GM19397 (cell line): ENCODE results near the gene PSTPIP2.
"Not testable (repeated sequence)": the region's sequence is repeated elsewhere in the genome, so short reads cannot be mapped to it uniquely, and the experiment has no call there.

ENCODE experiments used
- ATAC-seq: cut with Tn5 transposase; IDR thresholded peaks from one replicate; pipeline ENCODE4 v1.9.1; 2021; ENCODE audit warnings: mild to moderate bottlenecking, moderate library complexity; ENCODE audit not compliant: unreplicated experiment

The PSTPIP2 gene

DNA sequence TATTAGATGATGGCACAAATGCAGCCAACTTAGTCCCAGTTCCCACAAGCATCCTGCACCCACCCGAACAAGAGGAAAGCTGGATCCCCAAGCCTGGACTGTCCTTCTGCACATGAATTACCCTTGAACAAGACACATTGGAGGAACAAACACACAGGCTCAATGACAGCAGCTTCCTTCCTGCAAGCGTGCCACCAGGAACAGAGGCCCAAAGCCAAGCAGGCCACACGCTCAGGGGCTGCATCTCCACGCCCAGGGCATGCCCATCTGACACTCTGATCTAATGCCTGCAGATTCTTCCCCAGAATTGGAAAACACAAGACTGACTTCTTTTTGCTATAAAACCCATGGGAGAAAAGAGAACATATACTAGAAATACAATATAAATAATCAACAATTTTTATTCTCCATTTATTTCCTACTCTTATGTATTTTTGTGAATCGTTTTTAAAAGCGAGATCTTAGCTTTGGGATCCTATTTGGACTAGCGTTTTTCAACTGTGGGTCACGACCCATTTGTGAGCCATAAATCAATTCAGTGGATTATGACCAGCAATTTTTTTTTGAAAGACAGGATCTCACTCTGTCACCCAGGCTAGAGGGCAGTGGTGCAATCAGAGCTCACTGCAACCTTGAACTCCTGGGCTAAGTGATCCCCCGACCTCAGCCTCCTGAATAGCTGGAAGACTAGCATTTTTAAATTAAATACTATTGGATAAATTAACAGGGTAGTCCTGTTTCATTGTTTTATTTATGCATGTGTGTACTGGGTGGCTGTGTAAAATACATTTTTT, 34.4 kb downstream of the PSTPIP2 start:
- ATAC-seq, result no peak

DNA sequence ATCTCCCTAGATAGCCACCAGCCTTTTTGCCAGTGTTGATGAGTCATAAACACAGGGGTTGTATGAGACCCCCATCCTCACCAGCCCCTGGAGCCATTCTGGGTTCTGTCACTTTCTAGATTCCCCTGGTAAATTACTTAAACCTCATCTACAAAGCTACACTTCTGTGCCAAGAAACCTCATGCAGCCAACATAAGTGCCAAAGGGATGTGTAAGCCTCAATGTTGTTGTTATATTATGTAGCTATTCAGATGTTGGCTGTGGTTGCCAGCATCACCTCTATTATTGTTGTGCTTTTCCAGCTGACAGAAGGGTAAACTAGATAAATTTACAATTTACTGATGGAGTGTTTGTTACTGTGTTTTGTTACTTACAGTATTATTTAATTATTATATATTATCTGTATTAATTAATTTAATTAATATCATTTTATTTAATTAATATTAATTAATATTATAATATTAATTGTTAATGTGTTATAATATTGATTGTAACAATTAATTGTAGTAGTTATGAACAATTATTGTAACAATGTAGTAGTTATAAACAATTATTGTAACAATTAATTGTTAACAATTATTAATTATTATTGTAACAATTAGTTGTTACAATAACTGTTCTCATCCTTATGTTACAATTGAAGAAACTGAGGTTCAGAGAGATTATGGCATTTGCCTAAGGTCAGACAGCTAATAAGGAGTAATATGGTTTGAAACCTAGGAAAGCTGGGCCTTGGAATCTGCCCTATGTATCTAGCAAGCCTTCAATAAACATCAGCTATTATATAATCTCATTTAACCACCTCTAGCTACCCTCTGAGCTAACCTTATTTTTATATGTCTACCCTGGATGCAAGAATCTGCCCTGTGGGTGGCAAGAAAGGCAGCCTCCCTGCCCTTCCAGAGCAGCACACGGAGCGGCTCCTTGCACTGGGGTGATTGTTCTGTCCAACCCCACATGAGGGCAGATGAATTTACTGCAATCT, 36.1 kb downstream of the PSTPIP2 start:
- ATAC-seq, result no peak

DNA sequence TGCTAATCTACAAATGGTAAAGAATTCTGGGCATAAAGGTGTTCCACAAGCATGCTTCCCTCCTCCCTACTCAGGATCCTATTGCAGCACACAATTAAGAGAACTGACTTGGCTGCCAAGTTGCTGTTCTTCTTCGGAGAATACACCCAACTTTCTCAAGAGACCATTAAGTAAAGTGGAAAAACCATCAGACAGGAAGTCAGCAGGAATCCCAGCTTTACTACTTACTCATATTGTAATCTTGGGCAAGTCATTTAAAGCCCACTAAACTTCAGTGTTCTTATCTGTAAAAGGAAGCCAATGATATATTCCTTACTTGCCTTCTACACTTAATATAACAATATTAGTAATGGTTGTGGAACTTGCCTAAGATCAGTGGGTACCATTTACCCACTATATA, 37.8 kb downstream of the PSTPIP2 start:
- no peak for ATAC-seq

DNA sequence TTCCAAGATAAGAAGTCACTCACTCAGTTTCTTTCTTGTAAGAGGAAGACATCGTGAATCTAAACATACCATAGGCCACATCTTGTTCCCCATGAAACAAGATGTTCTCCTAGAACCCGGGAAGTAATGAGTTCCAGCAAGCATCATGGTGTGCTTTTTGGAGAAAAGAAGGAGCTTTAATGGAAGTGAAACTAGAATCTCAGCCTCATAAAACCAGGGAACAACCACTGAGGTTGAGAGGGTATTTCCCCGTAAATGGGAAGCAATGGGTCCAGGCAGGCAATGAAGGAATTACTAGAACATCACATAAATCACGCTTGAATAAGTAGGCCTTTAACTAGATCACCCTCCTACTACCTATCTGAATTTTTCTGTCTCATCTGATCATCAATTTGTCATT, 40.3 kb downstream of the PSTPIP2 start:
- ATAC-seq, result no peak

DNA sequence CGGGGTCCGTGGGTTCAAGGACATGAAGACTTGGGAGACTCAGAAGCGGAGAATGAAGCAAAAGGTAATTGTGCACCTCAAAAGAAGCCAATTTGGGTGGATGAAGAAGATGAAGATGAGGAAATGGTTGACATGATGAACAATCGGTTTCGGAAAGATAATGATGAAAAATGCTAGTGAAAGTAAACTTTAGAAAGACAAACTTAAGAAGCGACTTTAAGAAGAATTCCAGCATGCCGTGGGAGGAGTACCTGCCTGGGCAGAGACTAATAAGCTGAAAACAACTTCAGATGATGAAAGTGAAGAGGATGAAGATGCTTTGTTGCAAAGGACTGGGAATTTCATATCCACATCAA, 43.5 kb downstream of the PSTPIP2 start:
- no peak for ATAC-seq

DNA sequence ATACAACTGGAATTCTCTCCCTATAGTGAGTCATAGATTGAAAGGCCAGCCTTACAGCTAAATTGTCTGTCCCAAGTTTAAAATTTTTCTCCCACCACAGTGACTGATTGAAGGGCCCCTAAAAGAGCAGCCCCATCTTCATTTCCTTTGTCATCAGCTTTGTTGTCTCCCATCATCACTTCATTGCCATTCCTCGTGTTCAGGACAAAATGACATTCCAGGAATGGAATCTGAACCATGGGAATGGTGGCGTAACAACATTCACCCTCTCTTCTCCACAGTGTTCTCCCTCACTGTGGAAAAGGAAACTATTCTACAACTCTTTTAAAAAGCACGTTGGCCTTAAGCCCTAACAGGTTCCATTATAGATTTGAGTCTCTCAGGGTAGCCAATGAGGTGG, 52.1 kb downstream of the PSTPIP2 start:
- no peak for ATAC-seq

GRCh38 chr18:46013484-46014189, 58.4 kb downstream of the PSTPIP2 start:
- ATAC-seq, result no peak

- no peak for ATAC-seq
Measured at GRCh38 chr18:46010676-46011075, 61.4 kb downstream of the PSTPIP2 start.

DNA sequence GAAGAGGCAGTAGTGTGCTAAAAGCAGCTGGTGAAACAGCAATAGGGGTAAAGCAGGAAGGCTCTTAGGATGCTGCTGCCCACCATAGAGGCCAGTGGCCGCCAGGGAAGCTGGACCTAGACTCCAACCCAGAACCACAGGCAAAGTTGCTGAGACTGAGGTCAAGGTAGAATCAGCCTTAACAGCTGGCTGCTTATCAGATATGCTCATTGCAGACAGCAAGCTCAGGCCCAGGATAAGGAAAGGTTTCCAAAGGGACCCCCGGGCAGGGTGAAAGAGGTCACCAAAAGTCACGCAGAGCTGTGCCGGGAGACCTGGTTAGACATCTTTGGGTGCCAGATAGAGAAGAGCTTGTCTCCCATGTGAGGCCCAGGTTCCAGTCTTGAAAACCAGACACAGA, 62.0 kb downstream of the PSTPIP2 start:
- no peak for ATAC-seq

DNA sequence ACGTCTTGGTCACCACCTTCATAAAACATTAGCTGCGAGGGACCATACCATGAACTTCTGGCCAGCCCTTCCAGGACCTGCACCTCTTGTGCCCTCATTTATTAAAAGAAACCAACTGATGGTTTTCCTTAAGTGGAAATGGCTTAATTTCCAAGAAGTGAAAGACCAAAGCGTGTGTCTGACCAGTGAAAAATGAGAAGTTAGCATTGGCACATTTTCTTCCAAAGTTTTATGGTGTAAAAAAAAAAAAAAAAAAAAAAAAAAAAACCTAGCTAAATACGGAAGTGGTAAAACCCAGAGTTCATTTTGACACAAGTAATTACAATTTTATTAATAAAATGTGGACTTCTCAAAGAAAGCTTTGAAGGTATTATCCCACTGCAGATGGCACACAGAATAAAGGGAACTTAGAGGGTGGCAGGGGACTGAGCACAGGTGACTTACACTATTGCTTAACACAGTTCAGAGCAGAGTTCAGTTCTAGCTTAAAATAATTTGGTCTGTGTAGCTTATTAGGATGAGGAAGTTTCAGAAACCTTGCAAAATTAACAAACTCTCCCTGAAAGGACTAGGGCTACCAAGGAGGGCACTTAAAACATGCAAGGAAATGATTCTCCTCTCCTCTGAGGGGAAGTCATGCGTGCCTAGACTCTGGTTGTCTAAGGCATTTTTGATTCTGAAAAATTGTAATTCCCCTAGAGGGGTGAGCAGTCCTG, 62.8 kb downstream of the PSTPIP2 start:
- ATAC-seq, result no peak

DNA sequence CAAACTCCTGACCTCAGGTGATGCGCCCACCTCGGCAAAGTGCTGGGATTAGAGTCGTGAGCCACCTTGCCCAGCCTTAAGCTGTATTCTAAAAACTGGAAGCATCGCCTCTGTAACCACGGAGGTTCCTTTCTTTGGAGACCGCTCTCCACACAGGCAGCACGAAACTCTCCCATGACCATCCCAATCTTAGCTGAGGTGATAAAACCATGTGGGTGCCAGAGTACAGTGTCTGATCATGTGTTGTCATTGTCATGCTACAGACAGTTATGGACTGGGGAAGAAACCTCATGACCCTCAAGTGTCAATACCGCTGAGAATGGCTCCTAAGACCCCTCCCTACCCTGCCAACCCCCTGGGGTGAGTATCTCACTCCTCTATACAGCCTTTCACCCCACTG, 63.5 kb downstream of the PSTPIP2 start:
- no peak for ATAC-seq

DNA sequence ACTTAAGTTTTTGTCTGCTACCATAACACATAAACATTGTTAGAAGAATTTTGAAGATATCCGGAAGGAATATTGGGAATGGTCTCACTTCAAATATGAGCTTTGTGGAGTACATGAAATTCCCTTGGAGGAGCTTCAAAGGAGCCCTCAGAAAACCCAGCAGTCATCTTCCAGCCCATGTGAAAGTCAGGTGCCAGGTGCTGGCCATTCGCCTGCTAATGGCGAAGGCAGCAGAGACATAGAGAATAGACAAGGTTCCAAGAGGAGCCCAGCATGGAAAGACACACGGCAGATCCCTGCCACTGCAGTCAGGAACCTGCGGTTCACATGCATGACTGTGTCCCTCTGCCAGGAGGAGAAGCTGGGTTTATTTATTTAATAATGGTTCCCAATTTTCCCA, 64.9 kb downstream of the PSTPIP2 start:
- no peak for ATAC-seq

GRCh38 chr18:46002934-46003333, 69.1 kb downstream of the PSTPIP2 start:
- no peak for ATAC-seq

- no peak for ATAC-seq
Measured at GRCh38 chr18:46001892-46002291, 70.2 kb downstream of the PSTPIP2 start.

GRCh38 chr18:46001074-46001473, 71.0 kb downstream of the PSTPIP2 start:
- no peak for ATAC-seq

- ATAC-seq, result no peak
Measured at GRCh38 chr18:45999536-45999935, 72.5 kb downstream of the PSTPIP2 start.

DNA sequence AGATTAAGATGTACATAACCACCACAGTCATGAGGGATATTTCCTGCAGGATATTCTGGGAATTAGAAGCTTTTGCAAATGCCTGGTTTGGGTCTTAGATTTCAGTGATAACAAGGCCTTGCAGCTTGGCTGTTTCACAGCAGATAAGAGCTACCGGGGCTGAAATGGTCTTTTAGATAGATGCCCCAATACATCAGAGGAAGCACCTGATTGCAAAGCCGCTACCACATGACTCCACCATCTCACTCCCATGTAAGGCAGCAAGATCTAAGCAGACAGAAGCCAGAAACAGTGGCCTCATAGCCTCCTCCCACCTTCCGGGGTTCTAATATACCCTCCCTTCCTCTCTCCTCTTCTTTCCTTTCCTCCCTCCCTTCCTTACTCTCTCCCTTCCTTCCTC, 73.8 kb downstream of the PSTPIP2 start:
- no peak for ATAC-seq

DNA sequence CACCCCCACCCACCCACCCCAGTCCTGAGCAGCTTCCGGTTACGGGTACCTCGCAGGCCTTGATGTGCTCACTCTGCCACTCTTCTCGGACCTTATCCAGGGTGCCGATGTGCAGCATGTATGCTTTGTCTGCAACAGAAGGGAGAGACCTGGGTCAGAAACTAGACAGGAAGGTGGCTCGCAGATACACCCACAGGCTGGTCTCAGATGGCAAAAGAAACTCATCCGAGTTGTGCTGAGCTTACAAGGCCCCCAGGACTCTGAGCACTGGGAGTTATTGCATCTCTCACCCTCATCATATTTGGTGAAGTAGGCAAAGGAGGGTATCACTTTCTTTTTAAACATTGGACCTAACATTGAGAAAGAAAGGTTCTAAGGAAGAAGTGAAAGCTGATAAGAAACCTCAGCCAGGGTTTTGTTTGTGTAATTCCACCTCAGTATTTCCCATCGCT, 74.3 kb downstream of the PSTPIP2 start:
- ATAC-seq, result no peak

GRCh38 chr18:45995461-45995860, 76.6 kb downstream of the PSTPIP2 start:
- no peak for ATAC-seq

GRCh38 chr18:45993438-45993837, 78.6 kb downstream of the PSTPIP2 start:
- ATAC-seq, result no peak

DNA sequence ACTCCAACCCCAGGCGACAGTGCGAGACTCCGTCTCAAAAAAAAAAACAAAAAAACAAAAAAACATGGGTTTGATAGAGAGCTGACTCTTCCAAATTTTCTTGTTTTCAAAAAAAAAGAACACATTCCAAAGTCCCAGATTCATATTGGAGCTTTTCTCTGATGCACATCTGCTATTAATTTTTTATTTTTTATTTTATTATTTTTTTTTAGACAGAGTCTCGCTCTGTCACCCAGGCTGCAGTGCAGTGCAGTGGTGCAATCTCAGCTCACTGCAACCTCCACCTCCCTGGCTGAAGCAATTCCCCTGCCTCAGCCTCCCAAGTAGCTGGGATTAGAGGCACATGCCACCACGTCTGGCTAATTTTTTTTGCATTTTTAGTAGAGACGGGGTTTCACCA, 79.5 kb downstream of the PSTPIP2 start:
- not testable (repeated sequence) for ATAC-seq
